Lung (tissue), 12 donors: ENCODE data around the gene LTF. TPM values are rescaled to one million over a fixed set of nuclear protein-coding genes. Genes with fewer than 3 reads are reported as not detected.

Experiments used
- ATAC-seq: fragments of 200-7000 bp; cut with Tn5 transposase; one replicate; pipeline ENCODE4 v1.9.1; 2020; ENCODE audit warnings: moderate number of reproducible peaks; ENCODE audit not compliant: insufficient read depth, low FRiP score
- DNase-seq, 3 donors: peaks; one replicate each; pipeline ENCODE4 v3.0.0-alpha.2; 2013 to 2017
- H3K27ac ChIP-seq, 2 donors: one replicate each; pipeline ENCODE4 v1.5.1; 2013; ENCODE audit warnings: mild to moderate bottlenecking in 2 of 2, moderate library complexity in 2 of 2, control low read depth in 1 of 2, inconsistent platforms in 1 of 2, low read depth in 1 of 2, low read length in 1 of 2
- H3K27me3 ChIP-seq, 3 donors: one replicate each; pipeline ENCODE4 v1.5.1; 2013; ENCODE audit warnings: low read length in 2 of 3; ENCODE audit not compliant: control insufficient read depth in 3 of 3, insufficient read depth in 3 of 3
- H3K36me3 ChIP-seq, 4 donors: one replicate each; pipeline ENCODE4 v1.5.1; 2013; ENCODE audit warnings: low read length in 4 of 4, mild to moderate bottlenecking in 1 of 4, moderate library complexity in 1 of 4; ENCODE audit not compliant: control insufficient read depth in 4 of 4, insufficient read depth in 4 of 4
- H3K4me1 ChIP-seq, 5 donors: one replicate each; pipeline ENCODE4 v1.5.1; 2013; ENCODE audit warnings: low read length in 5 of 5, mild to moderate bottlenecking in 2 of 5, moderate library complexity in 1 of 5; ENCODE audit not compliant: control insufficient read depth in 5 of 5, insufficient read depth in 5 of 5
- H3K4me3 ChIP-seq: one replicate; pipeline ENCODE4 v1.5.1; 2013; ENCODE audit warnings: mild to moderate bottlenecking, control low read depth, moderate library complexity
- H3K9ac ChIP-seq, 2 donors: one replicate each; pipeline ENCODE4 v1.5.1; 2013; ENCODE audit warnings: low read length in 2 of 2, control low read depth in 1 of 2; ENCODE audit not compliant: insufficient read depth in 1 of 2
- H3K9me3 ChIP-seq, 4 donors: one replicate each; pipeline ENCODE4 v1.5.1; 2013; ENCODE audit warnings: low read length in 3 of 4, mild to moderate bottlenecking in 1 of 4, moderate library complexity in 1 of 4; ENCODE audit not compliant: control insufficient read depth in 4 of 4, insufficient read depth in 3 of 4
- WGBS, 2 donors: extraction: QIAGEN DNeasy Blood & Tissue Kit; methylation state at CpG; one replicate each; pipeline ENCODE4 v1.1.7; 2013; 5-methylcytosine and 5-hydroxymethylcytosine counted together
- polyA plus RNA-seq, 2 donors: library from polyadenylated mRNA; stranded (reverse); fragments of 200-250 nt; gene quantifications; one replicate each; pipeline ENCODE4 v1.2.1, GENCODE V29; 2013
- total RNA-seq, 2 donors: library from RNA; depleted of rRNA in 1 of 2; stranded (reverse); fragments of >200 nt in 1 of 2; gene quantifications; one replicate each; pipeline ENCODE4 v1.2.1, GENCODE V29; 2014 to 2021
- TF ChIP-seq, protein P1 (sequence below): IDR thresholded peaks from 2 replicates; pipeline ENCODE4 v1.5.1; 2012; ENCODE audit warnings: mild to moderate bottlenecking; ENCODE audit errors: control extremely low read depth, extremely low read depth
- donor health status: control.
- donor health status: control.
- donor health status: Bipolar disorder and iron deficiency.
- donor health status: healthy.
- donor health status: DM: yes; HTN: yes; CAD: no.

Gene LTF
- total and polyA plus RNA-seq, 4 donors = 12.9 to 188 (median 101) TPM

DNA sequence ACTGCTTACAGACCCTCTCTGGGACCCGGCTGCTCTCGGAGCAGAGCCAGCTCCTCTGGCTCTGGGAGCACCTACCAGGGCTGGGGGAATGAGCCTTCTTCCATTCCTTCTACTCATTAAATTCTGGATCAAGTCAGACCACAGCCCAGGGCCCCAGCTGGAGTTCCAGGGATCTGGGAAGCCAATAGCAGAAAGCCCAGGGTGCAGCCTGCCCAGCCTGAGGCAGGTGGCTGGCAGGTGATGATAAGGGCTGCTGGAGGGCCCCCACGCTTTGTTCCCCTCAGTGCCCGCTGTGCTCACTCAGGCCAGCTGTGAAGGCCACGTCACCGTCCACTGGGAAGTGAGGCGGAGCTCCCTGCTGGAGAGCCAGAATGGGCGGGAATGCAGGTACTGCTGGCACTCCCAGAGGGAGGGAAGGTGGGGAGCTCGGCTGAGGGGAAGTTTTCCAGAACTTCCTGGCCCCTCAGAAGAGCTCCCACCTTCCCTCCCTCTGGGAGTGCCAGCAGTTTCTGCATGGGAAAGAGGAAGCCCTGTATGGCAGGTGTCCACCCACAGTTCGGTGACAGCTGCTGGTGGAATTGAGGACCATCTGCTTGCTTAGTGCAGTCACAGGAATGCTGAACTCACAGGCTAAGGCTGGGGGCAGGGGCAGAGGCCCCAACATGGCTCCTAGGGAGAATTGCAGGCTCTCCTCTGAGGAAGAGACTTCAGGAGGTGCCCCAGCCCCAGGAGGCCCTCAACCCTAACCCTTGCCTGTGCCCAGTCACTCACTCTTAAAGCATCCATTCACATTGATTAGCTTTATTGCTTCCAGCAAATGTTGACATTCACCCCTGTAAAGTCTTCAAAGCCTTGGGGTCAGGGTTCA, 20.4 kb upstream of the LTF start:
- TF ChIP-seq, protein P1, sequence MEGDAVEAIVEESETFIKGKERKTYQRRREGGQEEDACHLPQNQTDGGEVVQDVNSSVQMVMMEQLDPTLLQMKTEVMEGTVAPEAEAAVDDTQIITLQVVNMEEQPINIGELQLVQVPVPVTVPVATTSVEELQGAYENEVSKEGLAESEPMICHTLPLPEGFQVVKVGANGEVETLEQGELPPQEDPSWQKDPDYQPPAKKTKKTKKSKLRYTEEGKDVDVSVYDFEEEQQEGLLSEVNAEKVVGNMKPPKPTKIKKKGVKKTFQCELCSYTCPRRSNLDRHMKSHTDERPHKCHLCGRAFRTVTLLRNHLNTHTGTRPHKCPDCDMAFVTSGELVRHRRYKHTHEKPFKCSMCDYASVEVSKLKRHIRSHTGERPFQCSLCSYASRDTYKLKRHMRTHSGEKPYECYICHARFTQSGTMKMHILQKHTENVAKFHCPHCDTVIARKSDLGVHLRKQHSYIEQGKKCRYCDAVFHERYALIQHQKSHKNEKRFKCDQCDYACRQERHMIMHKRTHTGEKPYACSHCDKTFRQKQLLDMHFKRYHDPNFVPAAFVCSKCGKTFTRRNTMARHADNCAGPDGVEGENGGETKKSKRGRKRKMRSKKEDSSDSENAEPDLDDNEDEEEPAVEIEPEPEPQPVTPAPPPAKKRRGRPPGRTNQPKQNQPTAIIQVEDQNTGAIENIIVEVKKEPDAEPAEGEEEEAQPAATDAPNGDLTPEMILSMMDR = no peak
- DNase-seq (peak; percentile 43 to 64 (median 61)), ATAC-seq (no peak)
- no peaks in the 10 kb centered on the region for H3K9me3 ChIP-seq
- 65 to 77% methylated on average over 10 of the region's 10 CpGs for WGBS, 2 donors
- H3K27me3 ChIP-seq = peaks cover 0 to 3% (median 0%) of the 10 kb centered on the region in 3 donors
- no peak overlapping the region for H3K27ac ChIP-seq
- no peaks in the 10 kb centered on the region for H3K4me1 ChIP-seq
- H3K4me3 ChIP-seq = no peak overlapping the region
- H3K9ac ChIP-seq = peak overlapping the region in 1 of 2 donors; percentile 16
- no peaks in the 10 kb centered on the region for H3K36me3 ChIP-seq

DNA sequence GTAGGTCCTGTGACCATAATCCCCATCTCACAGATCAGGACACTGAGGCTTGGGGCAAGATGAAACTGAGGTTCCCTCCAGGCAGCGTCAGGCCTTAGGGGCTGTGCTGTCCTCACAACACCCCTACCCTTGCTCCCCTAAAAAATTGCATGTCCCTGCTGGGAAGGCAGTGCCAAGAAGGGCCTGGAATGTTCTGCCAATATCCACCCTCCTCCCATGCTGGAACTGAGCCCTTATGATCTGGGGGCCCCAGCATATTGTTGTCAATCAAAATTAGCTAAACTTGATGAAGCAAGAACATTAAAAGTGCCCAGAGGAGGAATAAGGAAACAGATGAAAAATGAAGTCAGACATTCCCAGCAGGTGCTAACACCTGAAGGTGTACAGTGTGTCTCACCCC, 19.7 kb upstream of the LTF start:
- WGBS, 2 donors = 94 to 100% methylated on average over 1 of the region's 1 CpG
- H3K36me3 ChIP-seq = no peaks in the 10 kb centered on the region
- peaks cover 0 to 3% (median 0%) of the 10 kb centered on the region in 3 donors for H3K27me3 ChIP-seq
- ATAC-seq = no peak
- DNase-seq = no peak
- H3K4me1 ChIP-seq = no peaks in the 10 kb centered on the region
- peak overlapping the region in 1 of 2 donors; percentile 16 for H3K9ac ChIP-seq
- TF ChIP-seq, protein P1 = no peak
- no peak overlapping the region for H3K27ac ChIP-seq
- H3K4me3 ChIP-seq = no peak overlapping the region
- H3K9me3 ChIP-seq = no peaks in the 10 kb centered on the region

GRCh38 chr3:46483825-46484224, 19.1 kb upstream of the LTF start:
- TF ChIP-seq, protein P1 = no peak
- WGBS, 2 donors = 92 to 95% methylated on average over 2 of the region's 2 CpGs

More at GRCh38 chr3:46483825-46484224, 19.1 kb upstream of the LTF start:
- DNase-seq (no peak), ATAC-seq (no peak)
- H3K9ac ChIP-seq = no peak overlapping the region
- H3K27me3 ChIP-seq = peaks cover 0 to 3% (median 0%) of the 10 kb centered on the region in 3 donors
- H3K4me1 ChIP-seq = no peaks in the 10 kb centered on the region
- no peaks in the 10 kb centered on the region for H3K9me3 ChIP-seq
- H3K36me3 ChIP-seq = no peaks in the 10 kb centered on the region
- no peak overlapping the region for H3K4me3 ChIP-seq
- H3K27ac ChIP-seq = no peak overlapping the region
